ENCODE data around the gene BLACAT1. TPM values are rescaled to one million over a fixed set of nuclear protein-coding genes. Genes with fewer than 3 reads are reported as not detected.

The BLACAT1 gene
- total RNA-seq, 1 experiment from 2014 or later, result 0.34 TPM

DNA sequence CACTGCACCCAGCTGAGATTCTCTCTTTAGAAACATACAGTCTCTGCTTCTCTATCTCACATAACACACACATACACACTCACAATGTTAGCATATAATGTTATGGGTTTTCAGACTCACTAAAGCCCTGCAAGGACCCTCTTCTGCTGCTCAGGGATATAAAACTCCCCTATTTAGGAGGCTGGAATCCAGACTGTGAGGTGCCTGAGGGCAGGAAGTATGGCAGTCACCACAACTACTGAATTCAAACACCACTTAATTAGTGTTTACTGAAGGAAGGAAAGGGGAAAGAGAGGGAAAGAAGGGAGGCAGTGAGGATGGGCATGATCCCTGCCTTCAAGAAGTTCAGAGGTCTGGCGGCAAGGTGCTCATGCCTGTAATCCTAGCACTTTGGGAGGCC is 40.8 kb upstream of the BLACAT1 start:
- no peaks in the 10 kb centered on the region; the same call in 1 of the 2 replicates for H3K27me3 ChIP-seq (replicated peaks; ENCODE audit: control insufficient read depth, insufficient read depth, low read length)
- no peak overlapping the region for H3K4me3 Mint-ChIP-seq (ENCODE audit: unreplicated experiment)
- H3K36me3 ChIP-seq (ENCODE audit: control insufficient read depth, insufficient read depth, low read length), result no peaks in the 10 kb centered on the region
- no peaks in the 10 kb centered on the region for H3K9me3 Mint-ChIP-seq (ENCODE audit: unreplicated experiment)
- intact Hi-C loops (cut with micrococcal nuclease; ENCODE audit: unreplicated experiment), result no loop called here
- ChIA-PET POLR2A (no interaction called here), CTCF (interaction anchor here (0.6 kb wide), 1 partner anchor 32 kb away, joined by 3 read pairs; no protein-coding TSS in a partner anchor)
- H3K27me3 Mint-ChIP-seq (ENCODE audit: insufficient read depth, unreplicated experiment), result peaks cover 4% of the 10 kb centered on the region
- DNase-seq, result no peak
- TF ChIP-seq, protein P1, sequence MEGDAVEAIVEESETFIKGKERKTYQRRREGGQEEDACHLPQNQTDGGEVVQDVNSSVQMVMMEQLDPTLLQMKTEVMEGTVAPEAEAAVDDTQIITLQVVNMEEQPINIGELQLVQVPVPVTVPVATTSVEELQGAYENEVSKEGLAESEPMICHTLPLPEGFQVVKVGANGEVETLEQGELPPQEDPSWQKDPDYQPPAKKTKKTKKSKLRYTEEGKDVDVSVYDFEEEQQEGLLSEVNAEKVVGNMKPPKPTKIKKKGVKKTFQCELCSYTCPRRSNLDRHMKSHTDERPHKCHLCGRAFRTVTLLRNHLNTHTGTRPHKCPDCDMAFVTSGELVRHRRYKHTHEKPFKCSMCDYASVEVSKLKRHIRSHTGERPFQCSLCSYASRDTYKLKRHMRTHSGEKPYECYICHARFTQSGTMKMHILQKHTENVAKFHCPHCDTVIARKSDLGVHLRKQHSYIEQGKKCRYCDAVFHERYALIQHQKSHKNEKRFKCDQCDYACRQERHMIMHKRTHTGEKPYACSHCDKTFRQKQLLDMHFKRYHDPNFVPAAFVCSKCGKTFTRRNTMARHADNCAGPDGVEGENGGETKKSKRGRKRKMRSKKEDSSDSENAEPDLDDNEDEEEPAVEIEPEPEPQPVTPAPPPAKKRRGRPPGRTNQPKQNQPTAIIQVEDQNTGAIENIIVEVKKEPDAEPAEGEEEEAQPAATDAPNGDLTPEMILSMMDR (IDR thresholded peaks at IDR 0.05; ENCODE audit: insufficient read depth in 1 of 2, low read depth in 1 of 2, low read length in 1 of 2, severe bottlenecking in 1 of 2, unreplicated experiment in 1 of 2), result no peak
- no peaks in the 10 kb centered on the region for H3K36me3 Mint-ChIP-seq (ENCODE audit: insufficient read depth, unreplicated experiment)
- H3K27ac Mint-ChIP-seq (ENCODE audit: unreplicated experiment), result no peak overlapping the region
- H3K4me1 Mint-ChIP-seq (ENCODE audit: low read depth, unreplicated experiment), result no peaks in the 10 kb centered on the region
- H3K4me3 ChIP-seq (ENCODE audit: low read depth, low read length), result no peak overlapping the region
- no peaks in the 10 kb centered on the region for H3K9me3 ChIP-seq
- no peaks in the 10 kb centered on the region; the same call in 1 of the 2 replicates for H3K4me1 ChIP-seq
- no TSS peak for BruUV-seq (replicated peaks)

DNA sequence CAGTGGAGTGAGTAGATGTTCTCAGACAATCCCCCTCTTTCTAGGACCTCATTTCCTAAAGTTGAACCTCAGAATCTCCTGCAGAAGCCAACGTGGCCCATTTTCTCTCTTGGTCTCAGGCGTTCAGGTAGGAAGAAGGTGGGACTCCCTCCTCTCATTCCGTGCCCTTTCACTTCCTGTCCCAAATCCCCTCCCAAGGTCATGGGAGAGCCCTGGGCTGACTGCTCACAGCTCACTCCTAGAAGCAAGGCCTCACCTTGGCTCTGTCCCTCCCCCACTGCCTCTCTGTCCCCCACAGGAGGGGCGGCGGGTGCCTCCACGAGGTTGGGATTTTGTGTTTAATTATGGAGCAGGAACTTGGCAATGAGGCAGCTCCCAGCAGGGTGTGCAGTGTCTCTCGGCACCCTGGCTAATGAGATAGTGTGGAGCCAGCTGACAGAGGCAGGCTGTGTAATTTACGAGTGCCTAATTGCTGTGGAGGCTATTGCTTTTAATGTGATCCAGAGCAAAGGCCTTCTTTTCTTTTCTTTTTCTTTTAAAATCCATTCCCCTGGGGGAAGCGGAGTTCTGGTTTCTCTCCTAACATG is 39.5 kb upstream of the BLACAT1 start:
- no peaks in the 10 kb centered on the region for H3K9me3 ChIP-seq
- Mint-ChIP-seq H3K9me3 (ENCODE audit: unreplicated experiment) (no peaks in the 10 kb centered on the region), H3K27ac (ENCODE audit: unreplicated experiment) (no peak overlapping the region), H3K4me1 (ENCODE audit: low read depth, unreplicated experiment) (no peaks in the 10 kb centered on the region), H3K27me3 (ENCODE audit: insufficient read depth, unreplicated experiment) (peaks cover 4% of the 10 kb centered on the region), H3K36me3 (ENCODE audit: insufficient read depth, unreplicated experiment) (no peaks in the 10 kb centered on the region), H3K4me3 (ENCODE audit: unreplicated experiment) (no peak overlapping the region)
- ChIA-PET POLR2A (interaction anchor here (0.6 kb wide), 1 partner anchor 354 kb away, joined by 4 read pairs; no protein-coding TSS in a partner anchor), CTCF (interaction anchor here (0.8 to 1.6 kb wide), 2 partner anchors 10 to 29 kb away, joined by 4 to 7 read pairs; no protein-coding TSS in a partner anchor)
- no peaks in the 10 kb centered on the region for H3K4me1 ChIP-seq
- no peaks in the 10 kb centered on the region; the same call in 1 of the 2 replicates for H3K27me3 ChIP-seq (replicated peaks; ENCODE audit: control insufficient read depth, insufficient read depth, low read length)
- intact Hi-C loops (cut with micrococcal nuclease; ENCODE audit: unreplicated experiment), result no loop called here
- H3K36me3 ChIP-seq (ENCODE audit: control insufficient read depth, insufficient read depth, low read length), result no peaks in the 10 kb centered on the region
- TF ChIP-seq, protein P1 (IDR thresholded peaks at IDR 0.05; ENCODE audit: insufficient read depth in 1 of 2, low read depth in 1 of 2, low read length in 1 of 2, severe bottlenecking in 1 of 2, unreplicated experiment in 1 of 2), result no peak
- no peak overlapping the region for H3K4me3 ChIP-seq (ENCODE audit: low read depth, low read length)
- DNase-seq, result no peak
- BruUV-seq (replicated peaks), result no TSS peak

GRCh38 chr1:205494115-205494514 is 38.3 kb upstream of the BLACAT1 start:
- no peaks in the 10 kb centered on the region for H3K9me3 ChIP-seq
- TF ChIP-seq, protein P1 (IDR thresholded peaks at IDR 0.05; ENCODE audit: insufficient read depth in 1 of 2, low read depth in 1 of 2, low read length in 1 of 2, severe bottlenecking in 1 of 2, unreplicated experiment in 1 of 2), result no peak
- Mint-ChIP-seq H3K4me1 (ENCODE audit: low read depth, unreplicated experiment) (no peaks in the 10 kb centered on the region), H3K27ac (ENCODE audit: unreplicated experiment) (no peak overlapping the region), H3K36me3 (ENCODE audit: insufficient read depth, unreplicated experiment) (no peaks in the 10 kb centered on the region), H3K27me3 (ENCODE audit: insufficient read depth, unreplicated experiment) (peaks cover 4% of the 10 kb centered on the region), H3K9me3 (ENCODE audit: unreplicated experiment) (no peaks in the 10 kb centered on the region), H3K4me3 (ENCODE audit: unreplicated experiment) (no peak overlapping the region)
- CTCF ChIA-PET, result interaction anchor here (0.8 to 10.2 kb wide), 2 partner anchors 9 to 30 kb away, joined by 4 to 203 read pairs; no protein-coding TSS in a partner anchor
- H3K4me3 ChIP-seq (ENCODE audit: low read depth, low read length), result no peak overlapping the region
- no peaks in the 10 kb centered on the region; the same call in 1 of the 2 replicates for H3K27me3 ChIP-seq (replicated peaks; ENCODE audit: control insufficient read depth, insufficient read depth, low read length)
- BruUV-seq (replicated peaks), result no TSS peak
- no peak for DNase-seq
- intact Hi-C loops (cut with micrococcal nuclease; ENCODE audit: unreplicated experiment), result no loop called here
- H3K4me1 ChIP-seq, result no peaks in the 10 kb centered on the region
- POLR2A ChIA-PET, result interaction anchor here (0.6 kb wide), 1 partner anchor 9 kb away, joined by 3 read pairs; no protein-coding TSS in a partner anchor
- no peaks in the 10 kb centered on the region for H3K36me3 ChIP-seq (ENCODE audit: control insufficient read depth, insufficient read depth, low read length)

Measured in Caco-2 (cell line).